GM10266 (cell line): ENCODE data around the gene CEP152.

Experiments
- DNase-seq: peaks from one replicate; pipeline ENCODE4 v3.0.0; 2012; ENCODE audit errors: extremely low spot score
- TF ChIP-seq, protein P1 (sequence below): IDR thresholded peaks from 2 replicates; pipeline ENCODE4 v1.5.1; 2012; ENCODE audit warnings: mild to moderate bottlenecking, low read depth; ENCODE audit not compliant: control insufficient read depth, insufficient read depth; ENCODE audit errors: missing control alignments

CEP152 gene

DNA sequence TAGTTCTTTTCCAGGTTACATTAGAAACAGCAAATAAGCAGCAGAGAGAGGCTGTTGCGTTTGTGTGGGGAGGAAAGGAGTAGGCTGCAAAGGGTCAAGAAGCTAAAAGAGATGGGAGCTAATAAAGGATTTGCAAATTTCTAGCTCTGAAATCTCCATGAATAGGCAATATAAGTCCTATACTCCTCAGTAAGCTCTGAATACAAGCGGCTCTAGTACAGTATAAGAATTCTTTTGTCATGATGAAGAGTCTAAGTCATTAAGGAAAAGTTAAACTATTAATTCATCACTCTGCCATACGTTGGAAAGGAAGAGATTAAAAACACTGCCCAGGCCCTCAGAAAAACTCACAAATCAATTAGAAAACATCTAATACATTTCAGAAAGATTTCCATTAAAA lies 59.3 kb downstream of the CEP152 start:
- DNase-seq = no peak
- TF ChIP-seq, protein P1, sequence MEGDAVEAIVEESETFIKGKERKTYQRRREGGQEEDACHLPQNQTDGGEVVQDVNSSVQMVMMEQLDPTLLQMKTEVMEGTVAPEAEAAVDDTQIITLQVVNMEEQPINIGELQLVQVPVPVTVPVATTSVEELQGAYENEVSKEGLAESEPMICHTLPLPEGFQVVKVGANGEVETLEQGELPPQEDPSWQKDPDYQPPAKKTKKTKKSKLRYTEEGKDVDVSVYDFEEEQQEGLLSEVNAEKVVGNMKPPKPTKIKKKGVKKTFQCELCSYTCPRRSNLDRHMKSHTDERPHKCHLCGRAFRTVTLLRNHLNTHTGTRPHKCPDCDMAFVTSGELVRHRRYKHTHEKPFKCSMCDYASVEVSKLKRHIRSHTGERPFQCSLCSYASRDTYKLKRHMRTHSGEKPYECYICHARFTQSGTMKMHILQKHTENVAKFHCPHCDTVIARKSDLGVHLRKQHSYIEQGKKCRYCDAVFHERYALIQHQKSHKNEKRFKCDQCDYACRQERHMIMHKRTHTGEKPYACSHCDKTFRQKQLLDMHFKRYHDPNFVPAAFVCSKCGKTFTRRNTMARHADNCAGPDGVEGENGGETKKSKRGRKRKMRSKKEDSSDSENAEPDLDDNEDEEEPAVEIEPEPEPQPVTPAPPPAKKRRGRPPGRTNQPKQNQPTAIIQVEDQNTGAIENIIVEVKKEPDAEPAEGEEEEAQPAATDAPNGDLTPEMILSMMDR = no peak

DNA sequence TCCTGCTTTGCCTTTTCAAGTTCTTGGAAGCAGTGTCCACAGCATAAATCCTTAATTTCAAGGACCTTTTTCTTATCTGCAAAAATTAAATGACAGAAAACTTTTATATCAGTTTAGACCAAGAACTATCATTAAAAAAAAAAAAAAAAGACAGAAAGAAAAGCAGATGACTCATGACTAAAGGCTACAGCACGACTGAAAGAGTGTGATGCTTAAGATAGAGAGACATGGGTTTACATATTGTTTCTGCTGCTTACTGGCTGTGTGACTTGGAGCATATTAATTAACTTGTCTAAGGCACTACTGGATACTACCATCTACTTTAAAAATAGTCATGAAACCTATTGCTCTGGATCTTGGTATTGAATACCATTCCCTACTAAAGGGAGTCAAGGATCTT lies 62.3 kb downstream of the CEP152 start:
- TF ChIP-seq, protein P1 = no peak
- DNase-seq = no peak

DNA sequence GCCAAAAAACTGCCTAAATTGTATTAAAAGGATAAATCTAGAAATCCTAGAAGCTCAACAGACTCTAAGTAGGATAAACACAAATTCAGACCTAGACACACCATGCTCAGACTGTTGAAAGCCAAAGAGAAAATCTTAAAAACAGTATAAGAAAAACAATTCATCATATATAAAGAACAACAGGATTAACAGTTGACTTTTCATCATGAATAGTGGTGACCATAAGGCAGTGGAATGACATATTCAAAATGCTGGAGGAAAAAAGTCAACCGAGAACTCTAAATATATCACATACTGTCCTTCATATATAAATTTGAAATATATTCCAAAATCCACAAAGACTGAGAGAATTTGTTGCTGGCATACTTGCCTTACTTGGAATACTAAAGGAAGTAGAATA lies 77.3 kb downstream of the CEP152 start:
- no peak for DNase-seq
- TF ChIP-seq, protein P1 = no peak

DNA sequence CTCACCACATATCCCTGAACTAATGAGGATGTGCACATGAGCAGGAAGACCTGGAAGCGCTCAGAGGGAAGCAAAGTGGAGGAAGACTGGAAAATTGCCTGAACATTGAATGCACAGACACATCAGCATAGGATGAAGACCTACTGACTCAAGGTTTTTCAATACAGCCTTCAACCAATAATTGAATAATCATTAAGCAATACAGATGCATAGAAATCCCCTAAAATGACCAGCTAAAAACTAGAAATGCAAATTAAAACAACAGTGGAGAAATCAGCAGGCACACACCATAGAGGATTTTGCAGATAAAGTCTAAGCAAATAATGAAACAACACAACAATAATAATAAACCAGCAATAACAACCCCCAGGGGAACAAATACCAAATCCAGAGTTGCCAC lies 80.4 kb downstream of the CEP152 start:
- DNase-seq = no peak
- TF ChIP-seq, protein P1 = no peak

DNA sequence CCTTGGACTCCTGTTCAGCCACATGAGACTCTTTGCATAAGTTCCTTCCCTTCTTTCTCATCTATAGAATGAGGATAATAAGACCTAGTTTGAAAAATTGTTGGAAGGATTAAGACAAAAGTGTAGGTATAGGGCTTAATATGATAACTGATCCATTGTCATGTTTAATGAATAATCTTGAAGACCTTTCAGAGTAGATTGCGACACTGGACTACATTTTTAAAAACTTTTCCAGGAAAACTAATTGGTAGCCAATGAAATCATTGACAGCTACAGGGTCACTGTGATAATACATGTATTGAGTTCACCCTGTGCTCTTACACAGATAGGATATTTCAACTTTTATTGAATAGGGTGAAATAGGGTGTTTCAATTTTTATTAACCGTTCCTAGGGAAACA lies 86.9 kb downstream of the CEP152 start:
- no peak for DNase-seq
- TF ChIP-seq, protein P1 = no peak

DNA sequence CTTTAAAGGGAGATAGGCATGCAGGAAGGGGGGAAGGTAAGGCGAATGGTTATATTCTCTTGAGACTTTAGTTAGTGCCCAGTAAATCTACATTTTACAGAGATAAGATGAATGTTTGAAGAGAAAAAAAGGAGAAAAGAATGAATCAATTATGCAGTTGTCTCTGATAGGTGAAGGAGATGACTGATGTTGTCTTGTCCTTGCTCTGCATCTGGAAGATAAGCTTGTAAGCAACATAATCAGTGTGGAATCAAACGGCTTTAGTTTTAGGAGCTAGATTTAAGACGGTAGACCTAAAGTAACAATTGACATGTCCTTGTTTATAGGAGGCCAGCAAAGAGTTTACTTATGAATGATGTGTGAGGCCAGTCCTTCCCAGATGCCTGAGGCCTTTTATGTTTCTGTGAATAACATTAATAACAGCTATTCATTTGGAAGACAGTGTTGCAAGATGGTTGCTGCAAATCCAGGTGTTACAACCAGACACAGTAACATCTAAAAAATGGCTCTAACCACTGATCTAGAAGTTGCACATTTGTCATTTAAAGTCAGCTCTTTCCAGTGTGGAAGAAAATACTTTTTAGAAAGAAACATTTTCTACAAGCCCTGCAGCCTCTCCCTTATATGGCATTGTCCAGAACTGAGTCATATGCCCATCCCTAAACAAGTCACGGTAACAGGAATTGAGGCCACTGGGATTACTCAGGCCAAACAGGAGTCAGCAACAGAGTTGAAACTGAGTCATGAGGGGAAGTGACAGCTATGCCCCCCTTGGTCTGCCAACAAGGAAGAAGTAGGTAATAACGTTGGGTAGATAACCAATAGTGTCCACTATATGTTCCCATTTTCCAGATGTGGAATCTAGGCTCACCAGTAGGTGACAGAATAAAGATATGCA lies 87.9 kb downstream of the CEP152 start:
- DNase-seq = no peak

More for the DNA sequence above, 87.9 kb downstream of the CEP152 start:
- TF ChIP-seq, protein P1 = no peak
